KMS-11 (cell line): Measurements from ENCODE around the gene GPR119.

ENCODE experiments used
- H2AFZ ChIP-seq: fragments of 200-600 bp; sonication (generic); 2 replicates; pipeline ENCODE4 v1.6.1; 2016; ENCODE audit warnings: antibody characterized with exemption, mixed run types, low read depth
- H3K27ac ChIP-seq: fragments of 200-600 bp; sonication (generic); 2 replicates; pipeline ENCODE4 v1.6.1; 2016; ENCODE audit warnings: mild to moderate bottlenecking, mixed run types
- H3K27me3 ChIP-seq: fragments of 200-600 bp; sonication (generic); 2 replicates; pipeline ENCODE4 v1.6.1; 2017; ENCODE audit warnings: mild to moderate bottlenecking, low read depth, mixed run types, moderate library complexity; ENCODE audit not compliant: insufficient read depth
- H3K36me3 ChIP-seq: fragments of 200-600 bp; sonication (generic); 2 replicates; pipeline ENCODE4 v1.6.1; 2017; ENCODE audit warnings: mild to moderate bottlenecking, mixed run types; ENCODE audit not compliant: insufficient read depth
- H3K4me1 ChIP-seq: fragments of 200-600 bp; sonication (generic); 2 replicates; pipeline ENCODE4 v1.6.1; 2016; ENCODE audit warnings: mild to moderate bottlenecking, low read depth, mixed run types; ENCODE audit not compliant: poor library complexity, severe bottlenecking
- H3K4me2 ChIP-seq: fragments of 200-600 bp; sonication (generic); 2 replicates; pipeline ENCODE4 v1.7.0; 2016; ENCODE audit warnings: mild to moderate bottlenecking, mixed run types
- H3K4me3 ChIP-seq: fragments of 200-600 bp; sonication (generic); IDR thresholded peaks from 2 replicates; pipeline ENCODE4 v1.6.1; 2017; ENCODE audit warnings: low read depth, low read length, mixed read lengths; ENCODE audit not compliant: insufficient read depth
- H3K79me2 ChIP-seq: fragments of 200-600 bp; sonication (generic); 2 replicates; pipeline ENCODE4 v1.6.1; 2016; ENCODE audit warnings: low read depth, mixed run types; ENCODE audit not compliant: insufficient read depth
- H3K9ac ChIP-seq: fragments of 200-600 bp; sonication (generic); 2 replicates; pipeline ENCODE4 v1.6.1; 2016; ENCODE audit warnings: mild to moderate bottlenecking, mixed run types
- H4K20me1 ChIP-seq: fragments of 200-600 bp; sonication (generic); 2 replicates; pipeline ENCODE4 v1.6.1; 2016; ENCODE audit warnings: mild to moderate bottlenecking, mixed run types; ENCODE audit not compliant: insufficient read depth
- CTCF ChIP-seq: fragments of 200-600 bp; sonication (generic); conservative IDR thresholded peaks from 2 replicates; pipeline ENCODE4 v1.6.1; 2017; ENCODE audit warnings: low read depth, mild to moderate bottlenecking, antibody characterized with exemption, low read length, moderate library complexity, mixed read lengths

The GPR119 gene

GRCh38 chrX:130418066-130418465 is 32.6 kb upstream of the GPR119 start:
- no peaks in the 10 kb centered on the region for H3K4me1 ChIP-seq
- no peaks in the 10 kb centered on the region for H3K27me3 ChIP-seq
- no peak overlapping the region for H2AFZ ChIP-seq
- H3K27ac ChIP-seq: no peak overlapping the region
- no peaks in the 10 kb centered on the region for H3K79me2 ChIP-seq
- no peak overlapping the region for H3K4me3 ChIP-seq
- no peaks in the 10 kb centered on the region for H4K20me1 ChIP-seq
- no peak overlapping the region for H3K4me2 ChIP-seq
- H3K36me3 ChIP-seq: no peaks in the 10 kb centered on the region
- TF ChIP-seq CTCF: no peak
- H3K9ac ChIP-seq: no peak overlapping the region

GRCh38 chrX:130416785-130417184 is 31.3 kb upstream of the GPR119 start:
- H4K20me1 ChIP-seq: no peaks in the 10 kb centered on the region
- TF ChIP-seq CTCF: no peak
- no peak overlapping the region for H3K4me2 ChIP-seq
- peaks cover 3% of the 10 kb centered on the region; the same call in 1 of the 2 replicates for H3K36me3 ChIP-seq
- no peak overlapping the region for H3K4me3 ChIP-seq
- no peak overlapping the region for H3K27ac ChIP-seq
- H3K4me1 ChIP-seq: no peaks in the 10 kb centered on the region
- H3K79me2 ChIP-seq: no peaks in the 10 kb centered on the region
- H2AFZ ChIP-seq: no peak overlapping the region
- no peaks in the 10 kb centered on the region for H3K27me3 ChIP-seq
- H3K9ac ChIP-seq: no peak overlapping the region

GRCh38 chrX:130415201-130415600 is 29.7 kb upstream of the GPR119 start:
- Histone ChIP-seq H3K4me2 (no peak overlapping the region), H3K27ac (no peak overlapping the region), H3K27me3 (no peaks in the 10 kb centered on the region), H4K20me1 (no peaks in the 10 kb centered on the region), H3K4me3 (no peak overlapping the region), H3K79me2 (no peaks in the 10 kb centered on the region), H2AFZ (no peak overlapping the region), H3K36me3 (peaks cover 3% of the 10 kb centered on the region; the same call in 1 of the 2 replicates), H3K4me1 (no peaks in the 10 kb centered on the region), H3K9ac (no peak overlapping the region)
- TF ChIP-seq CTCF: no peak

- TF ChIP-seq CTCF: no peak
- Histone ChIP-seq H4K20me1 (no peaks in the 10 kb centered on the region), H3K4me2 (no peak overlapping the region), H3K27ac (no peak overlapping the region), H3K79me2 (no peaks in the 10 kb centered on the region), H3K36me3 (peaks cover 3% of the 10 kb centered on the region; the same call in 1 of the 2 replicates), H3K4me3 (no peak overlapping the region), H3K4me1 (no peaks in the 10 kb centered on the region), H3K9ac (no peak overlapping the region), H2AFZ (no peak overlapping the region), H3K27me3 (no peaks in the 10 kb centered on the region)
These were observed 29.3 kb upstream of the GPR119 start for GRCh38 chrX:130414800-130415199.
